Sigmoid colon (tissue), 7 donors: ENCODE results near the gene SRC. TPM values are rescaled to one million over a fixed set of nuclear protein-coding genes. Genes with fewer than 3 reads are reported as not detected.
A peak's percentile ranks its signal among the peaks of the same experiment; 100 is the strongest.

Experiments
- DNase-seq: peaks from one replicate; pipeline ENCODE4 v3.0.0-alpha.2; 2019
- H3K27ac ChIP-seq, 4 donors: fragments of 200-600 bp; sonication (generic); one replicate each; pipeline ENCODE4 v1.5.1; 2016 to 2019; ENCODE audit warnings: mild to moderate bottlenecking in 1 of 4
- H3K27me3 ChIP-seq, 3 donors: fragments of 200-600 bp; sonication (generic); one replicate each; pipeline ENCODE4 v1.5.1; 2019; ENCODE audit warnings: mild to moderate bottlenecking in 1 of 3
- H3K36me3 ChIP-seq, 4 donors: fragments of 200-600 bp; sonication (generic); one replicate each; pipeline ENCODE4 v1.5.1; 2016 to 2019
- H3K4me1 ChIP-seq, 4 donors: fragments of 200-600 bp; sonication (generic); one replicate each; pipeline ENCODE4 v1.5.1; 2017 to 2019
- H3K4me3 ChIP-seq, 4 donors: fragments of 200-600 bp; sonication (generic); one replicate each; pipeline ENCODE4 v1.5.1; 2017 to 2019; ENCODE audit warnings: mild to moderate bottlenecking in 2 of 4, moderate library complexity in 1 of 4
- H3K9me3 ChIP-seq, 4 donors: fragments of 200-600 bp in 3 of 4; sonication (generic) in 3 of 4; one replicate each; pipeline versions ENCODE4 v1.5.1 to v1.6.1; 2013 to 2019
- CTCF ChIP-seq, 4 experiments: fragments of 450-650 bp in 3 of 4; fragments of 200-600 bp in 1 of 4; IDR thresholded peaks; one replicate each; pipeline ENCODE4 v1.5.1; 2016 to 2019; ENCODE audit warnings: antibody characterized with exemption in 4 of 4, mild to moderate bottlenecking in 3 of 4, moderate library complexity in 2 of 4
- EP300 ChIP-seq, 4 donors: sonication (generic); formaldehyde crosslinking; IDR thresholded peaks; one replicate each; pipeline ENCODE4 v1.6.1; 2017; ENCODE audit warnings: antibody characterized with exemption in 4 of 4
- POLR2A ChIP-seq, 2 donors: fragments of 450-650 bp; IDR thresholded peaks; one replicate each; pipeline ENCODE4 v1.6.1; 2016; ENCODE audit warnings: antibody characterized with exemption in 2 of 2, mild to moderate bottlenecking in 2 of 2, moderate library complexity in 2 of 2
- POLR2AphosphoS5 ChIP-seq, 4 donors: sonication (generic); formaldehyde crosslinking; IDR thresholded peaks; one replicate each; pipeline ENCODE4 v1.6.1; 2017; ENCODE audit warnings: antibody characterized with exemption in 4 of 4
- WGBS, 2 donors: extraction: QIAGEN DNeasy Blood & Tissue Kit; methylation state at CpG; one replicate each; pipeline ENCODE4 v1.1.7; 2013; 5-methylcytosine and 5-hydroxymethylcytosine counted together
- intact Hi-C: fragments of 100-400 bp; cut with DNase I; formaldehyde crosslinking; loops from one replicate; pipeline ENCODE4 v1.15.1; 2023
- polyA plus RNA-seq, 3 donors: library from polyadenylated mRNA; stranded (reverse); fragments of 200-250 nt; gene quantifications; one replicate each; pipeline ENCODE4 v1.2.3, GENCODE V29; 2013
- total RNA-seq, 4 donors: library from RNA; depleted of rRNA; stranded (reverse); fragments of >200 nt; gene quantifications; one replicate each; pipeline ENCODE4 v1.1.0, GENCODE V29; 2016
- donor health status: healthy with polysubstance abuse.
- donor health status: Bipolar disorder and iron deficiency.
- donor health status: healthy.

The SRC gene
- 10 to 100 TPM; 28.1 to 52.3 (median 40.0) TPM for total RNA-seq
- 10 to 100 TPM; 64.3 to 91.8 (median 79.1) TPM for polyA plus RNA-seq

- no peaks in the 10 kb centered on the region for H3K9me3 ChIP-seq
- peak within 1 kb of the TSS; percentile 89 to 99 (median 93) for H3K27ac ChIP-seq
- H3K4me3 ChIP-seq = peak within 1 kb of the TSS; percentile 60 to 95 (median 83)
- peaks cover 0 to 52% (median 46%) of the 10 kb centered on the region in 4 donors for H3K4me1 ChIP-seq
- intact Hi-C loops = loop anchor here (2.0 kb wide), 2 partner anchors 33 to 57 kb away; partner anchors contain the start of gene MANBAL
- WGBS, 2 donors = 1 to 4% methylated on average over 63 of the region's 63 CpGs
- no peaks in the 10 kb centered on the region for H3K27me3 ChIP-seq
- no peaks in the 10 kb centered on the region for H3K36me3 ChIP-seq
- DNase-seq = peak; percentile 95
- TF ChIP-seq EP300 (IDR thresholded peaks at IDR 0.05) = no peak
- peak; percentile 40 to 86 (median 67) for TF ChIP-seq POLR2AphosphoS5 (IDR thresholded peaks at IDR 0.05)
- peak; percentile 59 to 61 for TF ChIP-seq POLR2A (IDR thresholded peaks at IDR 0.05)
These were observed at the start of gene SRC for GRCh38 chr20:37345339-37346235. TSS of gene SRC (plus strand) at chr20:37346140. CDS start at chr20:37384154, 38,014 bp downstream.

GRCh38 chr20:37296371-37296770 lies 49.6 kb upstream of the SRC start:
- DNase-seq = no peak
- no peaks in the 10 kb centered on the region for H3K9me3 ChIP-seq
- peak overlapping the region; percentile 74 to 98 (median 89) for H3K27ac ChIP-seq
- peaks cover 3 to 20% (median 4%) of the 10 kb centered on the region in 4 donors for H3K36me3 ChIP-seq
- H3K4me3 ChIP-seq = no peak overlapping the region
- peaks cover 0 to 83% (median 71%) of the 10 kb centered on the region in 4 donors for H3K4me1 ChIP-seq
- TF ChIP-seq POLR2A (IDR thresholded peaks at IDR 0.05) = no peak
- TF ChIP-seq CTCF (IDR thresholded peaks at IDR 0.05) = no peak
- no peak for TF ChIP-seq POLR2AphosphoS5 (IDR thresholded peaks at IDR 0.05)
- TF ChIP-seq EP300 (IDR thresholded peaks at IDR 0.05) = no peak
- WGBS, 2 donors = 5 to 11% methylated on average over 2 of the region's 2 CpGs
- intact Hi-C loops = loop anchor here (2.0 kb wide), 1 partner anchor 36 kb away; no protein-coding TSS in a partner anchor
- no peaks in the 10 kb centered on the region for H3K27me3 ChIP-seq

- H3K36me3 ChIP-seq = peaks cover 9 to 26% (median 12%) of the 10 kb centered on the region in 4 donors
- peaks cover 0 to 83% (median 69%) of the 10 kb centered on the region in 4 donors for H3K4me1 ChIP-seq
- H3K27me3 ChIP-seq = no peaks in the 10 kb centered on the region
- peak; percentile 80 for DNase-seq
- intact Hi-C loops = loop anchor here (2.0 kb wide), 1 partner anchor 36 kb away; no protein-coding TSS in a partner anchor
- TF ChIP-seq CTCF (IDR thresholded peaks at IDR 0.05) (no peak), EP300 (IDR thresholded peaks at IDR 0.05) (peak in 2 of 4 donors; percentile 64 to 74), POLR2AphosphoS5 (IDR thresholded peaks at IDR 0.05) (peak; percentile 34 to 74 (median 66))
- H3K4me3 ChIP-seq = no peak overlapping the region
- H3K27ac ChIP-seq = peak overlapping the region; percentile 74 to 98 (median 89)
- no peaks in the 10 kb centered on the region for H3K9me3 ChIP-seq
- 86 to 87% methylated on average over 13 of the region's 13 CpGs for WGBS, 2 donors
These were observed 48.7 kb upstream of the SRC start for GRCh38 chr20:37297066-37297736.

GRCh38 chr20:37298190-37298939 lies 47.6 kb upstream of the SRC start:
- Histone ChIP-seq H3K27ac (peak overlapping the region; percentile 74 to 98 (median 89)), H3K36me3 (peaks cover 11 to 27% (median 14%) of the 10 kb centered on the region in 4 donors), H3K9me3 (no peaks in the 10 kb centered on the region), H3K27me3 (no peaks in the 10 kb centered on the region), H3K4me3 (no peak overlapping the region), H3K4me1 (peaks cover 0 to 82% (median 72%) of the 10 kb centered on the region in 4 donors)
- TF ChIP-seq POLR2A (IDR thresholded peaks at IDR 0.05) (no peak), POLR2AphosphoS5 (IDR thresholded peaks at IDR 0.05) (no peak), EP300 (IDR thresholded peaks at IDR 0.05) (no peak), CTCF (IDR thresholded peaks at IDR 0.05) (no peak)
- WGBS, 2 donors = 85 to 89% methylated on average over 6 of the region's 6 CpGs
- no peak for DNase-seq
- intact Hi-C loops = no loop called here
